Hematopoietic multipotent progenitor cell treated with erythropoietin and hydrocortisone succinate and interleukin-3 and kit ligand, for 8 days (in vitro differentiated cells): ENCODE measurements around the gene RAD51.

ENCODE experiments used
- DNase-seq: peaks from one replicate; pipeline ENCODE4 v3.0.0-alpha.2; 2015

The RAD51 gene

GRCh38 chr15:40722934-40723333 is 28.0 kb downstream of the RAD51 start:
- DNase-seq, result no peak

GRCh38 chr15:40723919-40724318 is 28.9 kb downstream of the RAD51 start:
- no peak for DNase-seq

- no peak for DNase-seq
Observed at GRCh38 chr15:40731034-40731433, 36.1 kb downstream of the RAD51 start.

GRCh38 chr15:40736575-40736974 is 41.6 kb downstream of the RAD51 start:
- DNase-seq, result no peak

- DNase-seq, result no peak
Observed at GRCh38 chr15:40737048-40737447, 42.1 kb downstream of the RAD51 start.

GRCh38 chr15:40739047-40739446 is 44.1 kb downstream of the RAD51 start:
- DNase-seq, result no peak

GRCh38 chr15:40739854-40740253 is 44.9 kb downstream of the RAD51 start:
- DNase-seq, result no peak

- DNase-seq, result peak; percentile 45
Observed at GRCh38 chr15:40743485-40743901, 48.5 kb downstream of the RAD51 start.

GRCh38 chr15:40743921-40744814 is 49.2 kb downstream of the RAD51 start:
- DNase-seq, result peak; percentile 52

- no peak for DNase-seq
Observed at GRCh38 chr15:40744815-40745152, 49.8 kb downstream of the RAD51 start.

GRCh38 chr15:40746916-40747418 is 52.0 kb downstream of the RAD51 start:
- DNase-seq, result peak; percentile 45

- peak; percentile 81 for DNase-seq
Observed at GRCh38 chr15:40747685-40748631, 53.0 kb downstream of the RAD51 start.

GRCh38 chr15:40749151-40749630 is 54.2 kb downstream of the RAD51 start:
- DNase-seq, result no peak

- DNase-seq, result no peak
Observed at GRCh38 chr15:40750885-40751284, 55.9 kb downstream of the RAD51 start.

GRCh38 chr15:40751745-40752144 is 56.8 kb downstream of the RAD51 start:
- DNase-seq, result no peak

GRCh38 chr15:40754574-40754882 is 59.6 kb downstream of the RAD51 start:
- peak; percentile 17 for DNase-seq

GRCh38 chr15:40754883-40755811 is 60.2 kb downstream of the RAD51 start, which contains the start of gene RMDN3:
Gene RMDN3, minus strand, starts transcription at chr15:40755254. Its CDS starts 471 bp downstream, at chr15:40754783.
- DNase-seq, result peak; percentile 94

GRCh38 chr15:40755812-40756208 is 60.8 kb downstream of the RAD51 start:
- DNase-seq, result peak; percentile 71

- peak; percentile 86 for DNase-seq
Observed at GRCh38 chr15:40756938-40757337, 62.0 kb downstream of the RAD51 start.

- no peak for DNase-seq
Observed at GRCh38 chr15:40759961-40760360, 65.0 kb downstream of the RAD51 start.

- peak; percentile 61 for DNase-seq
Observed at GRCh38 chr15:40762919-40763800, 68.2 kb downstream of the RAD51 start.
